H1 (cell line): ENCODE measurements around the gene MAPK1. TPM values are rescaled to one million over a fixed set of nuclear protein-coding genes. Genes with fewer than 3 reads are reported as not detected.

ENCODE experiments used
- CTCF ChIA-PET: fragments of 300-600 bp; sonication (Branson Sonifier 250); formaldehyde crosslinking; loops from one replicate; lab custom pipeline; 2021; ENCODE audit not compliant: partially characterized antibody; lab: Charles Lee
- POLR2A ChIA-PET: fragments of 300-600 bp; sonication (Branson Sonifier 250); formaldehyde crosslinking; loops from one replicate; lab custom pipeline; 2021; ENCODE audit warnings: inconsistent platforms; ENCODE audit not compliant: partially characterized antibody; lab: Charles Lee
- DNase-seq, 2 experiments: peaks; one replicate each; pipeline versions ENCODE4 v3.0.0 to v3.0.0-alpha.2; 2010 to 2022; ENCODE audit warnings: low spot score in 2 of 2, low read depth in 1 of 2, mixed read lengths in 1 of 2
- FAIRE-seq: peaks from 2 replicates; lab custom pipeline; 2011; peaks lifted over from hg19 to GRCh38; lab: Jason Lieb, UNC
- H2AFZ ChIP-seq: 2 replicates; pipeline ENCODE4 v1.8.1; 2012; ENCODE audit warnings: low read length, inconsistent platforms
- H2AK5ac ChIP-seq: 2 replicates; pipeline ENCODE4 v1.6.1; 2013; ENCODE audit warnings: low read depth, low read length
- H2BK120ac ChIP-seq: replicated peaks from 2 replicates; pipeline ENCODE3; 2013; ENCODE audit warnings: low read depth, low read length, inconsistent platforms
- H2BK12ac ChIP-seq: 2 replicates; pipeline ENCODE4 v1.6.1; 2013; ENCODE audit warnings: low read depth, low read length
- H2BK15ac ChIP-seq: 2 replicates; pipeline ENCODE4 v1.6.1; 2013; ENCODE audit warnings: low read length
- H2BK20ac ChIP-seq: 2 replicates; pipeline ENCODE4 v1.6.1; 2013; ENCODE audit warnings: low read length
- H2BK5ac ChIP-seq: 2 replicates; pipeline ENCODE4 v1.6.1; 2013; ENCODE audit warnings: low read depth, low read length
- H3K14ac ChIP-seq: 2 replicates; pipeline ENCODE4 v1.6.1; 2013; ENCODE audit warnings: inconsistent platforms; ENCODE audit not compliant: insufficient read length
- H3K18ac ChIP-seq: 2 replicates; pipeline ENCODE4 v1.6.1; 2013; ENCODE audit warnings: low read length; ENCODE audit errors: extremely low read depth
- H3K23ac ChIP-seq: 2 replicates; pipeline ENCODE4 v1.6.1; 2013; ENCODE audit warnings: inconsistent platforms; ENCODE audit not compliant: insufficient read length
- H3K23me2 ChIP-seq: 2 replicates; pipeline ENCODE4 v1.6.1; 2013; ENCODE audit warnings: low read depth, low read length
- H3K27ac ChIP-seq: 2 replicates; pipeline ENCODE4 v1.6.1; 2011; ENCODE audit warnings: low read depth, low read length, inconsistent platforms
- H3K27me3 ChIP-seq, 4 experiments: replicated peaks in 1 of 4; 1 replicate in 1 of 4; 2 replicates in 3 of 4; pipeline versions ENCODE4 v1.6.1 to v1.8.1; 2011 to 2013; ENCODE audit warnings: low read length in 3 of 4, mild to moderate bottlenecking in 3 of 4, inconsistent platforms in 2 of 4, mixed read lengths in 2 of 4, moderate library complexity in 1 of 4; ENCODE audit not compliant: control insufficient read depth in 3 of 4, insufficient read depth in 3 of 4; ENCODE audit errors: extremely low read depth in 1 of 4
- H3K36me3 ChIP-seq, 4 experiments: 2 replicates each; pipeline versions ENCODE4 v1.6.1 to v1.8.1; 2011 to 2013; ENCODE audit warnings: mild to moderate bottlenecking in 4 of 4, low read length in 3 of 4, moderate library complexity in 2 of 4, control low read depth in 1 of 4, inconsistent platforms in 1 of 4; ENCODE audit not compliant: insufficient read depth in 4 of 4, control insufficient read depth in 2 of 4
- H3K4ac ChIP-seq: replicated peaks from 2 replicates; pipeline ENCODE3; 2013; ENCODE audit warnings: low read length, low read depth, mixed read lengths, inconsistent platforms; ENCODE audit not compliant: insufficient read length
- H3K4me1 ChIP-seq, 4 experiments: replicated peaks in 1 of 4; 1 replicate in 1 of 4; 2 replicates in 3 of 4; pipeline versions ENCODE4 v1.6.1 to v1.8.1; 2011 to 2013; ENCODE audit warnings: low read length in 3 of 4, inconsistent platforms in 2 of 4, mixed read lengths in 1 of 4; ENCODE audit not compliant: insufficient read depth in 4 of 4, control insufficient read depth in 3 of 4
- H3K4me2 ChIP-seq, 2 experiments: 2 replicates each; pipeline versions ENCODE4 v1.6.1 to v1.8.1; 2011 to 2013; ENCODE audit warnings: low read depth in 2 of 2, low read length in 2 of 2, control low read depth in 1 of 2, inconsistent platforms in 1 of 2, mild to moderate bottlenecking in 1 of 2; ENCODE audit not compliant: insufficient read depth in 1 of 2
- H3K4me3 ChIP-seq, 4 experiments: fragments of 200-600, 300-600 bp in 1 of 4; sonication (generic), shearing (Covaris generic), sonication (Bioruptor Twin) in 1 of 4; 2 replicates each; pipeline versions ENCODE4 v1.5.1 to v1.8.1; 2011 to 2016; ENCODE audit warnings: low read length in 4 of 4, low read depth in 3 of 4, control low read depth in 2 of 4, inconsistent platforms in 2 of 4, mild to moderate bottlenecking in 2 of 4, mixed read lengths in 1 of 4, moderate library complexity in 1 of 4; ENCODE audit not compliant: insufficient read depth in 2 of 4; ENCODE audit errors: extremely low read depth in 1 of 4
- H3K56ac ChIP-seq: replicated peaks from 2 replicates; pipeline ENCODE3; 2013; ENCODE audit warnings: low read depth, mild to moderate bottlenecking, mixed read lengths, low read length, inconsistent platforms; ENCODE audit not compliant: insufficient read length
- H3K79me1 ChIP-seq: 2 replicates; pipeline ENCODE4 v1.6.1; 2013; ENCODE audit warnings: low read depth, low read length, control low read depth
- H3K79me2 ChIP-seq, 2 experiments: 2 replicates each; pipeline versions ENCODE4 v1.6.1 to v1.8.1; 2012 to 2013; ENCODE audit warnings: low read length in 2 of 2, mild to moderate bottlenecking in 2 of 2, inconsistent platforms in 1 of 2; ENCODE audit not compliant: insufficient read depth in 2 of 2, control insufficient read depth in 1 of 2
- H3K9ac ChIP-seq, 4 experiments: replicated peaks in 1 of 4; 1 replicate in 1 of 4; 2 replicates in 3 of 4; pipeline versions ENCODE4 v1.6.1 to v1.8.1; 2011 to 2013; ENCODE audit warnings: low read depth in 3 of 4, low read length in 3 of 4, control low read depth in 2 of 4, mild to moderate bottlenecking in 2 of 4, moderate library complexity in 2 of 4, inconsistent platforms in 1 of 4; ENCODE audit errors: extremely low read depth in 1 of 4
- H3K9me3 ChIP-seq, 2 experiments: 2 replicates each; pipeline versions ENCODE4 v1.6.1 to v1.8.1; 2012 to 2013; ENCODE audit warnings: mild to moderate bottlenecking in 2 of 2, moderate library complexity in 2 of 2, control low read depth in 1 of 2, inconsistent platforms in 1 of 2, low read depth in 1 of 2, low read length in 1 of 2, mixed read lengths in 1 of 2; ENCODE audit not compliant: insufficient read depth in 2 of 2
- H4K20me1 ChIP-seq, 2 experiments: replicated peaks in 1 of 2; 2 replicates each; pipeline versions ENCODE3 to v1.8.1; 2011 to 2013; ENCODE audit warnings: inconsistent platforms in 2 of 2, low read length in 2 of 2, mild to moderate bottlenecking in 1 of 2; ENCODE audit not compliant: insufficient read depth in 2 of 2, control insufficient read depth in 1 of 2
- H4K5ac ChIP-seq: 2 replicates; pipeline ENCODE4 v1.6.1; 2013; ENCODE audit warnings: low read length, low read depth, mixed read lengths, inconsistent platforms; ENCODE audit not compliant: insufficient read length
- H4K8ac ChIP-seq: 2 replicates; pipeline ENCODE4 v1.8.0; 2013; ENCODE audit warnings: mild to moderate bottlenecking, moderate library complexity, low read length, inconsistent platforms; ENCODE audit not compliant: insufficient read depth; ENCODE audit errors: extremely low read depth
- H4K91ac ChIP-seq: replicated peaks from 2 replicates; pipeline ENCODE3; 2013; ENCODE audit warnings: low read length, mixed read lengths, inconsistent platforms; ENCODE audit not compliant: insufficient read length
- WGBS, 2 experiments: shearing (Covaris generic) in 1 of 2; methylation state at CpG; one replicate each; pipeline versions ENCODE4 v1.1.6 to v1.1.7; 2013 to 2015; ENCODE audit warnings: low lambda C conversion rate in 2 of 2, mixed read lengths in 2 of 2, inconsistent platforms in 1 of 2, low coverage in 1 of 2, missing lambda C conversion rate in 1 of 2; ENCODE audit not compliant: insufficient replicate concordance in 2 of 2, insufficient coverage in 1 of 2, insufficient read length in 1 of 2; ENCODE audit errors: extremely low coverage in 1 of 2, missing lambda C conversion rate in 1 of 2; 5-methylcytosine and 5-hydroxymethylcytosine counted together
- polyA plus RNA-seq, 7 experiments: library from polyadenylated mRNA; depleted of rRNA in 3 of 7; stranded (reverse) in 5 of 7; unstranded in 2 of 7; fragments of >200 nt in 5 of 7; fragments of 200-250 nt in 2 of 7; gene quantifications; 1 replicate in 5 of 7; 2 replicates in 1 of 7; 4 replicates in 1 of 7; pipeline versions ENCODE4 v1.2.1 to v1.2.3, GENCODE V29; 2011 to 2013; ENCODE audit warnings: missing spikeins in 2 of 7, mixed read lengths in 2 of 7
- total RNA-seq: library from RNA; stranded (reverse); fragmentation: NEBNext Ultra II Directional; extraction: Animal tissue kit (Norgen Biotek cat#: 25700); gene quantifications from 2 replicates; pipeline ENCODE4 v1.2.1, GENCODE V29; 2021

Gene MAPK1
- total and polyA plus RNA-seq, 2 of the 8 experiments (the other 6 are each of a cell fraction or from before 2014, with no cell fraction given) = 28.1 to 101 TPM

DNA sequence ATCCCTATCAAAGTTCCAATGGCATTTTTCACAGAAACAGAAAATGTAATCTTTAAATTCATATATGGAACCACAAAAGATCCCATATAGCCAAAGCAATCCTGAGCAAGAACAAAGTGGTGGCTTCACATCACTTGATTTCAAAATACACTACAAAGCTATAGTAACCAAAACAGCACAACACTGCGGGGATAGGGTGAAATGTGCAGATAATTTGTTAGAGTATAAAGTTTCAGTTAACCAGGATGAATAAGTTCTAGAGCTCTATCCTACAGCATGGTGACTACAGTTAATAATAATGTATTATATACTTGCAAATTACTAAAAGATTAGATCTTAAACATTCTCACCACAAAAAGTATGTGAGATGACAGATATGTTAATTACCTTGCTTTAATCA lies 55.5 kb downstream of the MAPK1 start:
- Histone ChIP-seq H3K23me2 (no peaks in the 10 kb centered on the region), H2BK15ac (no peak overlapping the region), H3K4me1 (no peaks in the 10 kb centered on the region), H3K9ac (no peak overlapping the region), H3K79me1 (peaks cover under 1% of the 10 kb centered on the region; the same call in 1 of the 2 replicates), H3K4ac (no peak overlapping the region), H3K27ac (no peak overlapping the region), H4K5ac (no peak overlapping the region), H3K9me3 (no peaks in the 10 kb centered on the region), H3K4me3 (no peak overlapping the region), H2AK5ac (no peak overlapping the region), H2BK12ac (no peak overlapping the region), H4K8ac (no peak overlapping the region), H3K23ac (no peak overlapping the region), H4K20me1 (peaks cover 3 to 4% of the 10 kb centered on the region in 2 experiments), H3K27me3 (no peaks in the 10 kb centered on the region), H2BK120ac (no peak overlapping the region), H2AFZ (no peak overlapping the region), H3K56ac (no peak overlapping the region), H3K79me2 (peaks cover 3 to 84% of the 10 kb centered on the region in 2 experiments; a peak in 3 of 4 replicates), H2BK20ac (no peak overlapping the region), H3K36me3 (peaks cover 0 to 7% (median 6%) of the 10 kb centered on the region in 4 experiments; a peak in 2 of 8 replicates), H3K4me2 (no peak overlapping the region), H2BK5ac (no peak overlapping the region), H3K18ac (no peak overlapping the region), H4K91ac (no peak overlapping the region), H3K14ac (no peak overlapping the region)
- FAIRE-seq = no peak
- no peak for DNase-seq
- ChIA-PET CTCF (interaction anchor here (0.7 kb wide), 1 partner anchor 9 kb away, joined by 3 read pairs; no protein-coding TSS in a partner anchor), POLR2A (interaction anchor here (0.9 kb wide), 2 partner anchors 46 to 53 kb away, joined by 3 read pairs; no protein-coding TSS in a partner anchor)
- WGBS, 2 experiments = 95% methylated on average over 1 of the region's 1 CpG; no CpG with 5 or more reads in 1 of the 2 experiments
